NCI-H146 treated with DMSO at 0.1 percent for 48 hours (cell line): ENCODE measurements around the gene ABHD17A.

Experiments
- DNase-seq: peaks from one replicate; lab custom pipeline; 2025; ENCODE audit not compliant: unreplicated experiment; lab: John Stamatoyannopoulos, UW

The ABHD17A gene

GRCh38 chr19:1865172-1866010, 19.9 kb downstream of the ABHD17A start:
- no peak for DNase-seq

GRCh38 chr19:1864480-1865171, 20.7 kb downstream of the ABHD17A start:
- DNase-seq = peak; percentile 31

DNA sequence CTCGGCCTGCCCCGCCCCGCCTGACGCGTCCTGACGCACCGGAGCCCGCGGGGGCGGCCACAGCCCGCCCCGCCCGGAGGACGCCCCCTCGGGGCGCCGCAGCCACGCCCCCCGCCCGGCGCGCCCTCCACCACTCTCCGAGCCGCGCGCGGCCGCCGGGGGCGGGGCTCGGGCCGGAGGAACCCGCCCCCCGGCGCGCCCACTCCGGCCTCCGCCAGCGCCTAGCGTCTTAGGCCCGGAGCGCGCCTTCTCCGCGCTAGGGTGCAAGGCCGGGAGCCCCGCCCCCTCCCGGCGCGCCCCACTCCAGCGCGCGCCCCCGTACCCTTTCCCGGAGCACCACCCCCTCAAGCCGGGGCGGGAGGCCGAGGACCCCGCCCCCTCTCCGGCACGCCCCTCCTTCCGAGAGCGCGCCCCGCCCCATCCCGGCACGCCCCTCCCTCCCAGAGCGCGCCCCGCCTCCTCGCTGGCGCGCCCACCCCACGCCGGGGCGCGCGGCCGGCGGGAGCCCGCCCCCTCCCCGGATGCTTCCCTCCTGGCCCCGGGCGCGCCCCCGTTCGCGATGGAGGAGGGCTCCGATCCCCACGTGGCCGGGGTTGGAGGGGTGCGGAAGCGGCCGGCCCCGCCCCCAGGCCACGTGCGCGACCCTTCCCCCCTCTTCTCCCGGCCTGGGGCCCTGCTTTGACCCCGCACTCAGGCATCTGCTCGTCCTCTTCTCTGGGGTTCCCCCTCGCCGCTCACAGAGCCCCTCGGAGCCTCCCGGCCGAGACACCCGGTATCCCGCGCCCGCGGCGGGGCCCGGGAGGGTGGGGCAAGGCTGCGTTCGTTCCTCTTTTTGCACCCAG, 21.4 kb downstream of the ABHD17A start:
- peak; percentile 54 for DNase-seq

DNA sequence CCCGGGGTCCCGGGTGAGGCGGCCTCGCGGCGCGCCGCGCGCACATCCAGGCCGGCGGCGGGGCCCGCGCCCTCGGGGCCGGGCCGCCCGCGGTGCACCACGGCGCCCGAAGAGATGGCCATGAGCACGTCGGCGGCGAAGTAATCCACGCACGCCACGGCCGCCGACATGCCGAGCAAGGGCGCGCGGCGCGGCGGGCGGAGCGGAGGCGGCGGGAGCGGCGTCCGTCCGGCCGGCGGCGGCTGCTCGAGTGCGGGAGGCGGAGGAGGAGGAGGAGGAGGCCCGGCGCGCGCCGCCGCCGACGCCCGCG, 22.0 kb downstream of the ABHD17A start, which contains the start of gene KLF16:
Gene KLF16, minus strand, starts transcription at position 252 of the 310 bp plus-strand sequence. Its CDS starts 82 bp downstream, at position 170.
- no peak for DNase-seq

DNA sequence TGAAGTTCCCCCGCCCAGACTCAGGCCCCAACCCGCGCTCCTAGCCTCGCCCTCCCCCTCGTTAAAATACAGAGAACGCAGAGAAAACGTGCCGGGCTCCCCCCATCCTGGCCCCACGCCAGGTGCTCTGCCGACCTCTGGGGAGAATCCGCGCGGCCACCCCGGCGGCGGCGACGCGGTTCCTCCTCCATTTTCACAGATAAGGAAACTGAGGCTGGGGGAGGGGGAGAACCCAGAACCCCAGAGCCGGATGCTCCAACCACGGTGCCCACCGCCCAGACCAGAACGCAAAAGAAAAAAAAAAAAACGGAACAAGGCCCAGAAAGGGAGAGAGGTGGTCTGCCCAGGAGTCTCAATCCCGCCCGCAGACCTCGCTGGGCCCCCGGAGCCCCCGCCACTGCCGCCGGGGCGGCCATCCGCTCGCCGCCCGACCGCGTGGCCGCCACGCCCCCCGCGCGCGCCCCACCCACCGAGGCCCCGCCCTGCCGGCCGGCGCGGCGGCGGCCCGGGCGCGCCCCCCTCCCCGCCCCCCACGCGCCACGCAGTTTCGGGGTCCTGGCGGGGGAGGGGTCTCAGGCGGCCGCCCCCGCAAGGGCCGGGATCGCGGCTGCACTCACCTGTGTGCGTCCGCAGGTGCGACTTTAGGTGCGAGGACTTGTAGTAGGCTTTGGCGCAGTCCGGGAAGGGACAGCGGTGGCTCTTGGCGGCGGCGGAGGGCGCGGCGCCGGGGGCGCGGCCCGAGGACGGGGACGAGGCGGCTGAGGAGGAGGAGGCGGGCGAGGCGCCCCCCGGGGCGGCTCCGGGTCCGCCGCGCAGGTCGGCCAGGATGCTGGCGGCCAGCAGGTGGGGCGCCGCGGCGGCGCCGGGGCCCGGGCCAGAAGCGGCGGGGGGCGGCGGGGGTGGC, 22.6 kb downstream of the ABHD17A start:
- DNase-seq = no peak

- DNase-seq = no peak
Measured at GRCh38 chr19:1862068-1862423, 23.2 kb downstream of the ABHD17A start.

GRCh38 chr19:1861599-1862031, 23.7 kb downstream of the ABHD17A start:
- no peak for DNase-seq

GRCh38 chr19:1860821-1861598, 24.3 kb downstream of the ABHD17A start:
- DNase-seq = no peak

- DNase-seq = no peak
Measured at GRCh38 chr19:1860042-1860775, 25.1 kb downstream of the ABHD17A start.

GRCh38 chr19:1859331-1859781, 25.9 kb downstream of the ABHD17A start:
- DNase-seq = no peak

GRCh38 chr19:1858412-1859081, 26.7 kb downstream of the ABHD17A start:
- DNase-seq = no peak

GRCh38 chr19:1857648-1858326, 27.5 kb downstream of the ABHD17A start:
- no peak for DNase-seq

- no peak for DNase-seq
Measured at GRCh38 chr19:1856698-1857603, 28.3 kb downstream of the ABHD17A start.

DNA sequence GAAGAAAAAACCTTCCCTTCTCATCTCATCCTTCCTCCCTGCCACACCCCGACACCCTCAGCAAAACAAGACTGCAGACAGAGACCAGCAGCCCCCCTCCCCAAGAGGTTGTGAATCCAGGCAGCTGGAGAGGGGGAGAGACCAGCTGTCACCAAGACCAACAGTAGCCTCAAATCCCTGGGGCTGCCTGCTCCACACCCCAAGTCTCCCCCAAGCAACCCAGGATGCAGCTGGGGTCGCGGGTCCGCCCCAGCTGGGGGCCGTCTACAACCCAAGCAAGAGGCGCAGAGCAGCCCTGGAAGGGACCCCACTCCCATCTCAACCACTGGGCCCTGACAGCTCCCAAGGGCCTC, 29.0 kb downstream of the ABHD17A start:
- DNase-seq = no peak

GRCh38 chr19:1855828-1856255, 29.5 kb downstream of the ABHD17A start:
- no peak for DNase-seq

DNA sequence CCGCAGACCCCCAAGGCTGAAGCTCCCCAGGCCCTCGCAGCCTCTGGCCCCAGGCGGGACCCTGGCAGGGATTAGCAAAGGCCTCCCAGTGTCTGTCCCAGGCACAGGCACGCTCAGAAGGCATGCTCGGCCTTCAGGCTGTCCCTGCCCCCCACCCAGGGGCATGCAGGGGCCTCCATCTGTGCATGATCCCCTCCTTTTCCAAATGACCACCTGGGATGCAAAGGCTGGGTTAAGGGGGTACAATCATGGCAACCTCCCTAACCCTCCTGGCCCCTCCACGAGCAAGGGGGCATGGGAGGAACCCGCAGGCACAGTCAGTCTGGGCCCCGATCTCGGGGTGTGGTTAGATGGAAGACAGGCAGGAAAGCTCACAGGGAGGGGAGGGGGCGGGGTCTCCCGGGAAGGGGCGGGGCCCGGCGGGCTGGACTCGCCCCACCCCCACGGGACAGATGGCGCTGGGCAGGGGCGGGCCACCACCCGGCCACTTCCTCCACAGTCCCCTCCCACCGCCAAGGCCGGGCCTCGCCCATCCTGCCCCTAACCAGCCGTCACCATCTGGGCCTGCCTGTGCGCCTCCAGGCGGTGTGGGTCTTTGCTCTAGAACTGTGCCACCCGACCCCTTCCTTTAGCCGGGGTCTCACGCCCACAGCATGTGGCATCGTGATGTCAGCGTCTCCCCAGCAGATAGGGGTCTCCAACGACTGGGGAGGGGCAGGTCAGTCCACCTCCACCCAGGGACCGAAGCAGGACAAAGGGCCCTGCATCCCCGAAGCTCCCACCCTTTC, 30.1 kb downstream of the ABHD17A start:
- no peak for DNase-seq
